Stimulated activated CD4-positive, alpha-beta T cell treated with anti-CD3 and anti-CD28 coated beads, Interleukin-2, amount 100 ng/mL, for 24 hours (primary cell): ENCODE results near the gene XPNPEP2.

Experiments
- DNase-seq, 2 donors: peaks; one replicate each; pipeline ENCODE4 v3.0.0-alpha.2; 2020

XPNPEP2 gene

DNA sequence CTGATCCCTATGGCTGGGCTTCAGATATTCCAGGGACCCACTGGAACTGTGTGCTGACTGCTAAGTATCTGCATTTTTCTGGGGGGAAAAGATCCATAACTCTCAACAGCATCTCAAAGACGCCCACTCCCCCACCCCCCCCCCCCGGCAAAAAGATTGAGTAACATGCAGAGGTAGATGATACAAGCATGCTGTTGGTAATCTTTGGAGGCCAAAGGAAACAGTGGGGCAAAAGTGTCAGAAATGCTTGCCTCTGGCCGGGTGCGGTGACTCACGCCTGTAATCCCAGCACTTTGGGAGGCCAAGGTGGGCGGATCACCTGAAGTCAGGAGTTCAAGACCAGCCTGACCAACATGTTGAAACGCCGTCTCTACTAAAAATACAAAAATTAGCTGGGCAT, 12.2 kb downstream of the XPNPEP2 start:
- DNase-seq: no peak

DNA sequence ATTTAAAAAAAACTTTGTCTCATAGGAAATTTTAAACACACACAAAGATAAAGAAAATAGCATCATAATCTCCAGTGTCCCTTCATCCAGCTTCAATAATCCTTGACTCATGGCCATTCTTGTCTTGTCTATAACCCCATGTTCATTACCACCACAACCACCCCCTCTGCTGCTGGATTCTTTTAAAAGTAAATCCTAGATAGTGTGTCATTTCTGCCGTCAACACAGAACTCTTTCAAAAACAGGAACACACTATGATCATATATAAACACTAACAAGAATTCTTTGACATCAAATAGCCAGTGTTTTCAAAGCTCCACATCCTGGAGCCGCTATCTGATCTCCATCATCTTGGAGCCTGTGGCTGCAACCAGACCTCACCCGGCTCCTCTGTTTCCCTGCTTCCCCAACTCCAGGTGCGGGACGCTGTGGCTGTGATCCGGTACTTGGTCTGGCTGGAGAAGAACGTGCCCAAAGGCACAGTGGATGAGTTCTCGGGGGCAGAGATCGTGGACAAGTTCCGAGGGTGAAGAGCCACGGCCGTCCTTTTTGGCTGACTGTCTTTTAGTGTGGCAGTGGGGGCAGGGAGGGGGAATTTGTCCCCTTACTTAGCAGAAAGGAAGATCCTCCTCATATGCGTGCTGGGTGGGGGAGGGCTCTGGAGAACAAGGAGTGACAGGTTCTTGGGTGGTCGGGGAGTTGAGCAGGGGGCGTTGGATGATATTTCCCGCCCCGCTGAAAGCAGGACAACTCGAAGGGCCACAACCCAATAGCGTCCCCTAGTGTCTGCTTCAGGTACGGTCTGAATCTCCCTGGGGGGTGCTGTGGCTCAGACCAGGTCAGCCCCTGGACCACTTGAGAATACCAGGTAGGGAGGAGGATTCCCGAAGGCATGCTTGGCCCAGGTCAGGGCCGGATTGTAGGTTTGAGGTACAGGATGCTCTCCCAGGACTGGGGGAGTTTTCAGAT, 15.6 kb downstream of the XPNPEP2 start:
- DNase-seq: no peak

DNA sequence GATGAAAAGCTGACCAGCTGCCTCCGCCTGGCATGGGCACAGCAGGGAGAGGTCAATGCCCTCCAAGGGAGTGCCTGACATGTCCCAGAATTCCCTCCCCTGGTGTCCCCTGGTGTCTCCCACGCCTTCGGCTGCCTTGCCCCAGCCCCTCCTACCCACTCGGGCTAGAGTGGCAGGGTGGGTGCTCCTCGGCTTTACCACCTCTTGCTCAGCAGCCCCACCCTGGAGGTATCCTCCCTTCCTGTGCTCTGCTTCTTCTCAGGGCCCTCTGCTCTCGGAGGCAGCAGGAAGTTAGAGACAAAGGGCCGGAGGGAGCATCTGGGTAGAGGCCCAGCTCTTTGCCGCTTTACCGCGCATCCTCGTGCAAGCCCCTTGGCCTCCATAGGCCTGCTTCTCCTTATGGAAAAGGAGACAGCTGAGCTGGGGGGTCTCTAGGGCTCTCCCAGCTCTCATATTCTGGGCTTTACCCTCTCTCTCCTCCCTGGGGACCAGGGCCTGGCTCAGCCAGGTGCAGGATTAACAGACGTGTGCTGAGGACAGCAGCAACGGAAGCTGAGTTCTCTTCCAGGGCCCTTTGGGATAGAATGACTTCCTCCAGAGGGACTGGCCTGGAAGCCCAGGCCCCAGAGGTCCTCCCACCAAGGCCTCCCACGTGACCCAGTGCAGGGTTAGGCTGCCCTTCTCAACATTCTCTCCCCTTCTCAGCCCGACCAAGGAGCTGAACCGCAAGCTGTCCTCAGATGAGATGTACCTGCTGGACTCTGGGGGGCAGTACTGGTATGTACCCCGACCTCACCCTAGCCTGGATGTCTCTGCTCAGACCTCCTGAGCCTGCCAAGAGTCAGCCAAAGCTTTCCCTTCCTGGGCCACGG, 17.2 kb downstream of the XPNPEP2 start:
- DNase-seq: no peak

DNA sequence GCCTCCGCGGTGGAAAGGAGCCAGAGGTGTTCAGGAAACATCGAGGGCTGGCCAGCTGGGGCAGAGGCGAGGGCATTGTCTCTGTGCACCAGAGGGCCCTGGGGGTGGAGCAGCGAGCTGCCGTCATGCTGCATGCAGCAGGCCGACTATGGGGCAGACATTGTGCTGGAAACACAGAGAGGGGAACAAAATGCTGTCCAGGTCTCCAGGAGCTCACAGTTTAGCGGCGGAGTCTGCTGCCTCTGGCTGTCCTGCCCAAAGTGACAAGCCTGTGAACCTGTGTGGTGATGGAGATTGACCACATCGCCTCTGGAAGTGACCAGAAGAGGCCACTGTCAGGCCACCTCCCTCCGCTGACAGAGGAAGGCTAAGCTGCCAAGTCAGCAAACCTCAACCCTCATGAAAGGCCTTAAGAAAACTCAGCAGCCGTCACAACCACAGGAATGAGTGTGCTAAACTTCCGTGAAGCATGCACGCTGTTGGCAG, 20.8 kb downstream of the XPNPEP2 start:
- peak; percentile 48 to 51 for DNase-seq

DNA sequence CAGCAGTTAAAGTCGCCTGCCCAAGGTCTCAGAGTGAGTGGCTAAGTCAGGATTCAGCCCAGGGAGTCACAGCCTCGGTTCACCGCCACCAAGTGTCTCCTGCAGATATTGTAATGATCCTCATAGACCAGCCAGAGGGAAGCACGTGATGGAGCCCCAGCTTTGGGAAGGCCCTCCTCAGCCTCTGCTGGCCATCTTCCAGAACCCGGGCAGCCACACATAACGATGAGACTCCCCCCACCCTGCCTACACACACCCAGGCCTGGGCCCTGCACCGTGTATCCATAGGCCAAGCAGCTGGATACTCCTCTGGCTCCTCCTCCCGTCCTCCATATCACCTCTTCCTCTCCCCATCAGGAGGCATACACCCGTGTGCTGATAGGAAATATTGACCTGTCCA, 21.4 kb downstream of the XPNPEP2 start:
- no peak for DNase-seq

DNA sequence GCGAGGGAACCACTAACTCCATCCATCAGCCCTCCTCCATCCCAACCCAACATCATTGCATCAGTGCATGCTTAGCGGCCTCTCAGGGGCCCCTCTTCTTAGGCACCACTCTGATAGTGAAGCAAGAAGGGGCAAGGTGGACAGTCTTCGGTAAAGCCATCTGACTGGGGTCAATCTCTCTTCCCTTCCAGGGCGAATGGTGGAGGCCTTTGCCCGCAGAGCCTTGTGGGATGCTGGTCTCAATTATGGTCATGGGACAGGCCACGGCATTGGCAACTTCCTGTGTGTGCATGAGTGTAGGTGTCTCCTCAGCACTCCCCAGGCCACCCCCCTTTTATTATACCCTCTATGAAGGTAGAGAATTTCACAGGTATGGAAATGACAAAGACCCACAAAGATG, 22.2 kb downstream of the XPNPEP2 start:
- DNase-seq: no peak

- no peak for DNase-seq
These were observed 22.8 kb downstream of the XPNPEP2 start for GRCh38 chrX:129761596-129761995.

GRCh38 chrX:129762448-129762847, 23.7 kb downstream of the XPNPEP2 start:
- no peak for DNase-seq

GRCh38 chrX:129763666-129764065, 24.9 kb downstream of the XPNPEP2 start:
- no peak for DNase-seq

DNA sequence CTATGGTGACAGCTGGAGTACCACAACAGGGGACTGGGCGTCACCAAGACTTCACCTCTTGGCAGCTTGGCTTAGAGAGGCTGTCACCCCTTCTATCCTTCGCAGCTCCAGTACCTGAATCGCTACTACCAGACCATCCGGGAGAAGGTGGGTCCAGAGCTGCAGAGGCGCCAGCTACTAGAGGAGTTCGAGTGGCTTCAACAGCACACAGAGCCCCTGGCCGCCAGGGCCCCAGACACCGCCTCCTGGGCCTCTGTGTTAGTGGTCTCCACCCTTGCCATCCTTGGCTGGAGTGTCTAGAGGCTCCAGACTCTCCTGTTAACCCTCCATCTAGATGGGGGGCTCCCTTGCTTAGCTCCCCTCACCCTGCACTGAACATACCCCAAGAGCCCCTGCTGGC, 29.4 kb downstream of the XPNPEP2 start:
- DNase-seq: no peak

- no peak for DNase-seq
These were observed 30.0 kb downstream of the XPNPEP2 start for GRCh38 chrX:129768586-129769466.

DNA sequence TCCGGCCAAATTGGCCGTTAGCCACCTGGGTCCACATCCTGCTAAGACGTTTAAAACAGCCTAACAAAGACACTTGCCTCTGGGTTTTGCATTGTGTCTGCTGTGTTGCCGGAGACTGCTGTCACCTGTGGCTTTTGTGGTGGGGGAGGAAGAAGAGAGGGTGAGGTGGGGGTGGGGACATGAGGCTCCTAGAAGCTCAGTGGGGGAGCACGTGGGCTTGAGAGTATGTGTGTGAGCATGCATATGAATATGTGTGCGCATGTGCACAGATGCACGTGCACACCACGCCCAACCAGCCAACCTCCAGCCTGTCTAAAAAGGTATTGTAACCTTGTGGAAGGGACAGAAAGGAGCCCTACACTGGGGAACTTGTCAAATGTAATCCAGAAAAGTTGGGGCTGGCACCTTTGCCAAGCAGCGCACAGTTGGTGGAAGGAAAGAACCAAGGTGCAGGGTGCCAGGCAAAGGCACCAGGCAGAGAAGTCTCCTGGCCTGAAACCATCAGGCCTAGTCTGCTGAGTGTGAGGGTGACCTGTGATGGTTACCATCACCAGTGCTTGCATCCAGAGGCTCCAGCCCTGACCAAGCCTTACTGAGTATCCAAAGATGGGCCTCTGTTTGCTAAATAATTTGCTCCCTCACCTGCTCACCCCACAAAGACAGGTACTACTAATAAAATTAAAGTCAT, 30.8 kb downstream of the XPNPEP2 start:
- peak; percentile 65 for DNase-seq

GRCh38 chrX:129771266-129771995, 32.7 kb downstream of the XPNPEP2 start:
- peak in 1 of 2 donors; percentile 41 for DNase-seq

GRCh38 chrX:129772796-129773431, 34.1 kb downstream of the XPNPEP2 start:
- no peak for DNase-seq

GRCh38 chrX:129773649-129774458, 35.1 kb downstream of the XPNPEP2 start:
- no peak for DNase-seq

DNA sequence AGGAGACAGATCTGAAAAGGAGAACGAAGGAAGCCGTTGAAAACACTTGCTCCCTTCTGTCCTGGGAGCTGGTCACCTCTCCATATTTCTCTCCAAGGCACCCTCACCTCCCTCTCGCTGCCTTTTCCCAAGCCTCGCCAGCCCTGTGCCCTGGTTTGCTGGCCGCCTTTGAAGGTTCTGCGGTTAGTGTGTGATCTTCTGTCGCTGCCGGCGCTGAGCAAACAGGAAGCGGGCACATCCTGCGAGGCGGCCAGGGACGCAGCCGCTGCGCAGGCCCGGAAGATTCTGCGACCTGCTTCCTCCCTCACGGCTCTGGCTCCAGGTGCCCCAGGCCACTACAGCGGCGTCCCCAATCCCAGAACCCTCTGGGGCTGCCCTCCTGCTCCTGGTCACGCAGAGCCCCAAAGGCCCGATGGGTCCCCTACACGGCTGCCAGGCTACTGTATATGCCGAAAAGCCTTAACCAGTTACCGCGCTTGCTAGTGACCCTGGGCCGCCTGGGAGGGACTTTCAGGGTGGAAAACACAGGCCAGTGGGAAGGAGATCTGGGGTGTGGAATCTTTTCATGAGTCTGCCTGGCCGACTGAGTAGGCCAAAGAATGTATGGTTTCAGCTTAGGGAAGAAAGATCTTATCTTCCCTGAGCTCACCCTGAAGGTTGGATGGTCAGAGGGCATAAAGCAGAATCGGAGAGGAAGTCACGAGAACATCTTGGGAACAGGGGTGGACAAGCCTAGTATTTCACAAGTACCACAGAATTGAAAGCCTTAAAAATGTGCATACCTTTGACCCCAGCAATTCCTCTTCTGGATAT, 38.6 kb downstream of the XPNPEP2 start:
- DNase-seq: peak; percentile 71

GRCh38 chrX:129779086-129779672, 40.4 kb downstream of the XPNPEP2 start:
- no peak for DNase-seq

- peak; percentile 53 to 67 for DNase-seq
These were observed 41.0 kb downstream of the XPNPEP2 start, which contains the start of gene SASH3 for GRCh38 chrX:129779747-129780146. TSS of gene SASH3 (plus strand) at chrX:129779949. CDS start at chrX:129780098, 149 bp downstream.
